A375 (cell line): ENCODE measurements around the gene AP3S2. TPM values are rescaled to one million over a fixed set of nuclear protein-coding genes. Genes with fewer than 3 reads are reported as not detected.

Experiments
- small RNA-seq: library from RNA; depleted of rRNA; stranded (forward); fragments of <200 nt; gene quantifications from one replicate; pipeline ENCODE3, GENCODE V24; 2014
- total RNA-seq: library from RNA; depleted of rRNA; stranded (reverse); fragments of >200 nt; shearing (Covaris generic); gene quantifications from 2 replicates; pipeline ENCODE4 v1.2.3, GENCODE V29; 2014; rRNA removed

AP3S2 gene
- 39.5 and 58.7 TPM in 2 replicates for total RNA-seq

DNA sequence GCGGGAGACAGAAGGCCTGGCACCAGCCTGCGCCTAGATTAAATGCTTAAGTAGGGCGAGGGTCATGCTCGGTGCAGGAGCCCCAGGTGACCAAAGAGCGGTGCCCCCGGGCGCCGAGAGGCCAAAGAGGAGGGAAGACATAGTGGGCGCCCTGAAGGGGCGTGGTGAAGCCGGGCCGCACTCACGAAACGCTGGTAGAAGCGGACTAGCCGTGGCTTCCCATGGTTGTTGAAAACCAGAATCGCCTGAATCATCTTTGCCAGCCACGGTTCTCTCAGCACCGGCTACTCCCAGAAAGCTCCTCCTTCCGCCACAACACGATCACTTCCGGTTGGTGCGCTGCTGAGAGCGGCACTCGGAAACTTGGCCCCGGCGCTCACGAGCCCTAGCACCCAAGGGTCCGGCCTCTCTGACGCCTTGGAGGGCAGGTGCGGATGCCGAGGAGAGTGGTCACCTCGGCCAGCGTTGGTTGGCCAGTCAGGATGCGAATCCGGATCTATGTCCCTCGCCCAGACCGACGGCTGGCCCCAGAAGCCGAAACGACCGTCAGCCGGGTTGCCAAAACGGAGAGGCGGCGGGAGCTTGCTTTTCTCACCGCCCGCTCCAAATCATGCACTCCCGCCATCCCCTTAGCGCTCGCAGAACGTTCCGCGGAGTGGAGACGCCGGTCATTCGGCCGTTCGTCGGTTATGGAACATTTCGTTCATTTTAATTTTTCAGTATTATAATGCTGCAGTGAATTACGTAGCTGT, at the start of gene AP3S2:
Gene AP3S2 (minus strand): TSS at position 299 of the 752 bp plus-strand sequence. CDS start 45 bp downstream, at position 254.

DNA sequence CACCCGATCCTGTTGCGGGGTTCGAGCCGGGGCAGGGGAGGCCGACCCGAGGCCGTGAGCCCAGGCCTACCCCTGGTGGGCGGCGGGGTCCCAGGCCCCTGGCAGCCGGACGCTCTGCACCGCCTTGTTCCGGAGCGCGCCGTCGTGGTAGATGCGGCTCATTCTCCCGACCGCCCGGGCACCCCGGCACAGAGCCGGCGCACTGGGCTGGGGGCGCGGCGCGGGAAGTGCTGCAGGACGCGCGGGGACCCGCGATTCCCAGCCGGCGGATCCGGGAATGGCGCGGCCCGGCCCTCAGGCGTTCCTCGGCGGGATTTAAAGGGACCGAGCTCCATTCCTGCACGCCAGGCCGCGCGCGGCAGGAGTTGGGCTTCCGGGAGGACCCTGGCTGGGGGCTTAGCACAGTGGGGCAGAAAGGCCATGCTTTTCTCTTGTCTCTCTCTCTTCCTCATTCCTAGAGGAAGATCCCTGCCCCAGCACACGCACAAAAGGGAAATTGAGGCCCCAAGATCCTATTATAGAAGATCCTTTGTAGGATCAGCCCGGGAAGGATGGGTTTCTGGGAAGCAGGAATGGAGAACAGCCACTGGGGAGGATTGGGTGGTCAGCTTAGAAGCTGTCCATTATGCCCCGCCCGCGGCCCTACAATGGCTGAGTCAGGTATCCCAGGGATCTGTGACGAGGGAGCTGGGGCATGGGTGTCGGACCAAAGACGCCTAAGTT, 19.0 kb upstream of the AP3S2 start, which contains the start of gene ARPIN:
Gene ARPIN (minus strand): TSS at position 279 of the 723 bp plus-strand sequence. CDS start 117 bp downstream, at position 162.

Small RNA genes within 50 kb of the gene (small RNA-seq; reads per million reads assigned to genes)
- not detected for gene MIR5009
- not detected for gene MIR5094
- gene RNU6-1111P: not detected
- not detected for gene RNU7-111P

Other genes starting within 250 kb of the AP3S2 start
- gene KIF7, start 238.5 kb downstream of the AP3S2 start, total RNA-seq: 11.9 and 14.1 TPM in 2 replicates
- gene PLIN1, start 214.6 kb downstream of the AP3S2 start, total RNA-seq: not detected in 2 replicates
- 3.7 and 4.8 TPM in 2 replicates for gene PEX11A, start 203.2 kb downstream of the AP3S2 start, total RNA-seq
- 0.05 TPM in 1 of 2 replicates, not detected in the other for gene WDR93, start 203.2 kb downstream of the AP3S2 start, total RNA-seq
- gene MESP1, start 142.7 kb downstream of the AP3S2 start, total RNA-seq: 6.0 and 8.9 TPM in 2 replicates
- gene MESP2, start 117.7 kb downstream of the AP3S2 start, total RNA-seq: 0.74 and 0.98 TPM in 2 replicates
- 108 and 116 TPM in 2 replicates for gene ANPEP, start 79.1 kb downstream of the AP3S2 start, total RNA-seq
- 7.8 and 12.8 TPM in 2 replicates for gene ARPIN, start 19.0 kb upstream of the AP3S2 start, total RNA-seq
- gene ZNF710, start 107.3 kb upstream of the AP3S2 start, total RNA-seq: 9.4 and 11.1 TPM in 2 replicates
- gene IDH2, start 208.5 kb upstream of the AP3S2 start, total RNA-seq: 28.2 and 31.9 TPM in 2 replicates